ENCODE measurements around the gene CCL17. TPM values are rescaled to one million over a fixed set of nuclear protein-coding genes. Genes with fewer than 3 reads are reported as not detected.

The CCL17 gene
- total and polyA plus RNA-seq, 4 donors, result not detected

DNA sequence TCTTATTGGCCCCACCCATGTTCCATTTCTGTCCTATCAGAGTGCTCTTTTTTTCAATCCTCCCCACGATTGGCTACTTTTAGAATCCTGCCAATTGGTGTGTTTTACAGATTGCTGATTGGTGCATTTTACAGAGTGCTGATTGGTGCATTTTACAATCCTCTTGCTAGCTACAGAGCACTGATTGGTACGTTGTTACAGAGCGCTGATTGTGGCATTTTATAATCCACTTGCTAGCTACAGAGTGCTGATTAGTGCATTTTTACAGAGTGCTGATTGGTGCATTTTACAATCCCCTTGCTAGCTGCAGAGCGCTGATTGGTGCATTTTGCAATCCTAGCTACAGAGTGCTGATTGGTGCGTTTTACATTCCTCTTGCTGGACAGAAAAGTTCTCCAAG is 9.5 kb upstream of the CCL17 start:
- Histone ChIP-seq H3K27me3 (ENCODE audit: control insufficient read depth in 4 of 4, insufficient read depth in 4 of 4, low read length in 3 of 4) (no peaks in the 10 kb centered on the region), H3K4me1 (ENCODE audit: control insufficient read depth in 4 of 4, insufficient read depth in 4 of 4, low read length in 3 of 4) (no peaks in the 10 kb centered on the region), H3K4me3 (ENCODE audit: low read depth in 1 of 3, low read length in 3 of 3) (no peak overlapping the region), H3K27ac (ENCODE audit: low read depth in 1 of 2, low read length in 2 of 2) (no peak overlapping the region), H3K36me3 (ENCODE audit: control insufficient read depth in 4 of 4, insufficient read depth in 3 of 4, low read depth in 1 of 4, low read length in 3 of 4) (no peaks in the 10 kb centered on the region), H3K9me3 (ENCODE audit: control insufficient read depth in 4 of 4, low read length in 3 of 4) (no peaks in the 10 kb centered on the region), H3K9ac (ENCODE audit: low read depth in 1 of 2, low read length in 2 of 2) (no peak overlapping the region)
- no peak for DNase-seq (ENCODE audit: low spot score)
- 90% methylated on average over 5 of the region's 5 CpGs for WGBS
- TF ChIP-seq JUND (IDR thresholded peaks at IDR 0.05), result no peak
- TF ChIP-seq RXRA (IDR thresholded peaks at IDR 0.05), result no peak
- TF ChIP-seq FOXA1 (IDR thresholded peaks at IDR 0.05), result no peak
- TF ChIP-seq, protein P1, sequence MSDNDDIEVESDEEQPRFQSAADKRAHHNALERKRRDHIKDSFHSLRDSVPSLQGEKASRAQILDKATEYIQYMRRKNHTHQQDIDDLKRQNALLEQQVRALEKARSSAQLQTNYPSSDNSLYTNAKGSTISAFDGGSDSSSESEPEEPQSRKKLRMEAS (IDR thresholded peaks at IDR 0.05), result no peak
- TF ChIP-seq, protein P2, sequence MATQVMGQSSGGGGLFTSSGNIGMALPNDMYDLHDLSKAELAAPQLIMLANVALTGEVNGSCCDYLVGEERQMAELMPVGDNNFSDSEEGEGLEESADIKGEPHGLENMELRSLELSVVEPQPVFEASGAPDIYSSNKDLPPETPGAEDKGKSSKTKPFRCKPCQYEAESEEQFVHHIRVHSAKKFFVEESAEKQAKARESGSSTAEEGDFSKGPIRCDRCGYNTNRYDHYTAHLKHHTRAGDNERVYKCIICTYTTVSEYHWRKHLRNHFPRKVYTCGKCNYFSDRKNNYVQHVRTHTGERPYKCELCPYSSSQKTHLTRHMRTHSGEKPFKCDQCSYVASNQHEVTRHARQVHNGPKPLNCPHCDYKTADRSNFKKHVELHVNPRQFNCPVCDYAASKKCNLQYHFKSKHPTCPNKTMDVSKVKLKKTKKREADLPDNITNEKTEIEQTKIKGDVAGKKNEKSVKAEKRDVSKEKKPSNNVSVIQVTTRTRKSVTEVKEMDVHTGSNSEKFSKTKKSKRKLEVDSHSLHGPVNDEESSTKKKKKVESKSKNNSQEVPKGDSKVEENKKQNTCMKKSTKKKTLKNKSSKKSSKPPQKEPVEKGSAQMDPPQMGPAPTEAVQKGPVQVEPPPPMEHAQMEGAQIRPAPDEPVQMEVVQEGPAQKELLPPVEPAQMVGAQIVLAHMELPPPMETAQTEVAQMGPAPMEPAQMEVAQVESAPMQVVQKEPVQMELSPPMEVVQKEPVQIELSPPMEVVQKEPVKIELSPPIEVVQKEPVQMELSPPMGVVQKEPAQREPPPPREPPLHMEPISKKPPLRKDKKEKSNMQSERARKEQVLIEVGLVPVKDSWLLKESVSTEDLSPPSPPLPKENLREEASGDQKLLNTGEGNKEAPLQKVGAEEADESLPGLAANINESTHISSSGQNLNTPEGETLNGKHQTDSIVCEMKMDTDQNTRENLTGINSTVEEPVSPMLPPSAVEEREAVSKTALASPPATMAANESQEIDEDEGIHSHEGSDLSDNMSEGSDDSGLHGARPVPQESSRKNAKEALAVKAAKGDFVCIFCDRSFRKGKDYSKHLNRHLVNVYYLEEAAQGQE (IDR thresholded peaks at IDR 0.05), result no peak
- no peak for TF ChIP-seq RAD21 (IDR thresholded peaks at IDR 0.05)
- TF ChIP-seq TAF1 (conservative IDR thresholded peaks at IDR 0.05), result no peak
- TF ChIP-seq YY1 (IDR thresholded peaks at IDR 0.05), result no peak
- TF ChIP-seq, protein P3, sequence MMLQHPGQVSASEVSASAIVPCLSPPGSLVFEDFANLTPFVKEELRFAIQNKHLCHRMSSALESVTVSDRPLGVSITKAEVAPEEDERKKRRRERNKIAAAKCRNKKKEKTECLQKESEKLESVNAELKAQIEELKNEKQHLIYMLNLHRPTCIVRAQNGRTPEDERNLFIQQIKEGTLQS (IDR thresholded peaks at IDR 0.05), result no peak
- no peak for TF ChIP-seq GABPA (IDR thresholded peaks at IDR 0.05 in 1 of 2, conservative IDR thresholded peaks at IDR 0.05 in 1 of 2)
- TF ChIP-seq, protein P4, sequence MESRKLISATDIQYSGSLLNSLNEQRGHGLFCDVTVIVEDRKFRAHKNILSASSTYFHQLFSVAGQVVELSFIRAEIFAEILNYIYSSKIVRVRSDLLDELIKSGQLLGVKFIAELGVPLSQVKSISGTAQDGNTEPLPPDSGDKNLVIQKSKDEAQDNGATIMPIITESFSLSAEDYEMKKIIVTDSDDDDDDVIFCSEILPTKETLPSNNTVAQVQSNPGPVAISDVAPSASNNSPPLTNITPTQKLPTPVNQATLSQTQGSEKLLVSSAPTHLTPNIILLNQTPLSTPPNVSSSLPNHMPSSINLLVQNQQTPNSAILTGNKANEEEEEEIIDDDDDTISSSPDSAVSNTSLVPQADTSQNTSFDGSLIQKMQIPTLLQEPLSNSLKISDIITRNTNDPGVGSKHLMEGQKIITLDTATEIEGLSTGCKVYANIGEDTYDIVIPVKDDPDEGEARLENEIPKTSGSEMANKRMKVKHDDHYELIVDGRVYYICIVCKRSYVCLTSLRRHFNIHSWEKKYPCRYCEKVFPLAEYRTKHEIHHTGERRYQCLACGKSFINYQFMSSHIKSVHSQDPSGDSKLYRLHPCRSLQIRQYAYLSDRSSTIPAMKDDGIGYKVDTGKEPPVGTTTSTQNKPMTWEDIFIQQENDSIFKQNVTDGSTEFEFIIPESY (IDR thresholded peaks at IDR 0.05), result no peak
- TF ChIP-seq HNF4A (conservative IDR thresholded peaks at IDR 0.05), result no peak
- TF ChIP-seq HNF4G (IDR thresholded peaks at IDR 0.05), result no peak
- no peak for TF ChIP-seq FOXA2 (IDR thresholded peaks at IDR 0.05)
- TF ChIP-seq NR2F2 (IDR thresholded peaks at IDR 0.05), result no peak
- TF ChIP-seq EGR1 (IDR thresholded peaks at IDR 0.05; ENCODE audit: low read depth in 2 of 2), result no peak
- no peak for TF ChIP-seq SP1 (IDR thresholded peaks at IDR 0.05)
- TF ChIP-seq, protein P5, sequence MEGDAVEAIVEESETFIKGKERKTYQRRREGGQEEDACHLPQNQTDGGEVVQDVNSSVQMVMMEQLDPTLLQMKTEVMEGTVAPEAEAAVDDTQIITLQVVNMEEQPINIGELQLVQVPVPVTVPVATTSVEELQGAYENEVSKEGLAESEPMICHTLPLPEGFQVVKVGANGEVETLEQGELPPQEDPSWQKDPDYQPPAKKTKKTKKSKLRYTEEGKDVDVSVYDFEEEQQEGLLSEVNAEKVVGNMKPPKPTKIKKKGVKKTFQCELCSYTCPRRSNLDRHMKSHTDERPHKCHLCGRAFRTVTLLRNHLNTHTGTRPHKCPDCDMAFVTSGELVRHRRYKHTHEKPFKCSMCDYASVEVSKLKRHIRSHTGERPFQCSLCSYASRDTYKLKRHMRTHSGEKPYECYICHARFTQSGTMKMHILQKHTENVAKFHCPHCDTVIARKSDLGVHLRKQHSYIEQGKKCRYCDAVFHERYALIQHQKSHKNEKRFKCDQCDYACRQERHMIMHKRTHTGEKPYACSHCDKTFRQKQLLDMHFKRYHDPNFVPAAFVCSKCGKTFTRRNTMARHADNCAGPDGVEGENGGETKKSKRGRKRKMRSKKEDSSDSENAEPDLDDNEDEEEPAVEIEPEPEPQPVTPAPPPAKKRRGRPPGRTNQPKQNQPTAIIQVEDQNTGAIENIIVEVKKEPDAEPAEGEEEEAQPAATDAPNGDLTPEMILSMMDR (IDR thresholded peaks at IDR 0.05; ENCODE audit: low read depth, low read length, missing input control), result no peak
